Activated CD4-positive, alpha-beta T cell treated with anti-CD3 and anti-CD28 coated beads for 1 hour (primary cell): ENCODE results near the gene MOCS3.

ENCODE experiments used
- DNase-seq: peaks from one replicate; pipeline ENCODE4 v3.0.0-alpha.2; 2020

The MOCS3 gene

DNA sequence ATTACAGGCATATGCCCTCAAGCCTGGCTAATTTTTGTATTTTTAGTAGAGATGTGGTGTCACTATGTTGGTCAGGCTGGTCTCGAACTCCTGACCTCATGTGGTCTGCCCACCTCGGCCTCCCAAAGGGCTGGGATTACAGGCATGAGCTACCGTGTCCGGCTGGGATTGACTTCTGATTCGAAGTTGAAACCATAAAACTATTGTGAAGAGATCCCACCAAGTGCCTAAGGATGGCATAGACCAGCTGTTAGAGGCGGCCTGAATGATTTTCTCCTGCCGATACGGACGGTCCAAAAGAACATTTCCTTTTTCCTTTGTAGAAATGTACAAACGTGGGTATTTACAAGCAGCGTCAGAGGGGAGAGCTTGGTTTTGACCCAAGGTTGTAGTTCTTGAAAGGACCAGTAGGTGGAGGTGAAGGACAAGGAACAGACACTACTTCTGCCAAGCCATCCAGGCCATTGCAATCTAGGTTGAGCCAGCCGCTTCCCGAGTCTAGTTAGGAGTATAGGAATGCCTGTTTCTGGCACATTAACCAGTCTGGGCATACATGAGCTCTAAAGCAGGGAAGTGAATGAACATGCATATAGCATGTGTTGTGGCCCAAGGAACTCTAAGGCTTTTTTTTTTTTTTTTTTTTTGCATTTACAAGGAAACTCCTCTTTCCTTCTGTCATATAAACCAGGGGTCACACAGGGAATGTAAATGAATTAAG lies 29.0 kb downstream of the MOCS3 start:
- DNase-seq: peak; percentile 23

DNA sequence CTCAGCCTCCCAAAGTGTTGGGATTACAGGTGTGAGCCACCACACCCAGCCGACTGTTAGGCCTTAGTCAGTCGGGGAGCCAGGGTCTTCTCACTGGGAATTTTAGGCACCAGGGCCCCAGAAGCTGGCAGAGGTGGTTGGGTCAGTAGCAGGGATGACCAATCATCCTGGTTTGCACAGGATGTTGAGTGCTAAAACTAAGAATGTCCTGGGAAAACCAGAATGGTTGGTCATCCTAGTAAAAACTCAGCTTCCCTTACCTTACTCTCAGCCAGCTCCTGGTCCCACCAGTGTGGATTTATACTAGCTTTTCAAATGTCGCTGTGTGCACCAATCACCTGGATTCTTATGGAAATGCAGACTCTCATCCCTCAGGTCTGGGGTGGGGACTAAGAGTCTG lies 32.5 kb downstream of the MOCS3 start:
- DNase-seq: no peak

DNA sequence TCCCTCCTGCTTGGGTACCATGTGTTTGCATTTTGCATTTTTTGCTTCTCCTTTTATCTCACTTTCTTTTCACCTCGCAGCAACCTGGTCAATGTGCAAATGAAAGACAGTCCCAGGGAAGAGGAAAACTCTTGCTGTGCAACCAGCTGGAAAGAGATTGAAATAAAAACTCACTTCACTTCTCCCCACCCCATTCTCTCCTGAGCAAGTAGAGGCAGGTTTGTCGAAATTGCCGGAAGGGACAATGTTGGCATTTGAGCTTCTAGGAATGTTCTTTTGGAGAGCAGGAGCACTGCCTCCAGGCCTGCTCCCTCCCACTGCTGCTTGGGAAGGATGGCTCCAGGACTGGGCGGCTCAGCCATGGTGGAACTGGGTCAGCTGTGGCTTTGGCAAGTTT lies 33.7 kb downstream of the MOCS3 start:
- no peak for DNase-seq

DNA sequence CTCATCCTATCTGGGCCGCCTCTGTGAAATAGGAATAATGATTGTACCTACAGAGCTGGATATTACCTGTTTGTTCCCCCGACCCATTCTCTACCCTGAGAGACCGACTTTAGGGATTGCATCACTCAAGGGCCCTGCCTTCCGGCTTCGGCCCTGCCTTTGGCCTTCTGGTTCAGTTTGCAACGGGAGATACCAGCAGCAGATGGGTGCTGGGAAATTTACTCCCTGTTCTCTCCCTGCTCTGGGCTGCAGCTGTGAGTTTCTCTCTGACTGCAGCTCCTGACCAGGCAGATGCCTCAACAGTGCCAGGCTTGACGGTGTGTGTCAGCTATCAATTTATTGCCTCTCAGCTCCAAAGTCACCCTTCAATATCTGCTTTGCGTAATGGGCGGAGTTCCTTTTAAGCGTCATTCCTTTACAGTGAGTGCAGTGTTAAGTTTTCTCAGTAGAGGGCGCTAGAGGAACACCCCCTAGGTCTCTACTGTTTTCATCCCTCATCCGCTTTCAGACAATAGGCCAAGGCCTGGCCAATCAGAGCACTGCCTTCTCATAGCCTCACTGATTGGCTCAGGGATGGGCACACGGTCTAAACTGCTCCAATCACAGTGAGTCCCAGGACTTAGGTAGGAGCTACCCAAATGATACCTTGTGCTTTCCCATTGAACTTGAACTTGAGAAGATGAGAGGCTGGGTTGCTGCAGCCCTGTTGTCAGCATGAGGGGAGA lies 34.3 kb downstream of the MOCS3 start:
- no peak for DNase-seq

DNA sequence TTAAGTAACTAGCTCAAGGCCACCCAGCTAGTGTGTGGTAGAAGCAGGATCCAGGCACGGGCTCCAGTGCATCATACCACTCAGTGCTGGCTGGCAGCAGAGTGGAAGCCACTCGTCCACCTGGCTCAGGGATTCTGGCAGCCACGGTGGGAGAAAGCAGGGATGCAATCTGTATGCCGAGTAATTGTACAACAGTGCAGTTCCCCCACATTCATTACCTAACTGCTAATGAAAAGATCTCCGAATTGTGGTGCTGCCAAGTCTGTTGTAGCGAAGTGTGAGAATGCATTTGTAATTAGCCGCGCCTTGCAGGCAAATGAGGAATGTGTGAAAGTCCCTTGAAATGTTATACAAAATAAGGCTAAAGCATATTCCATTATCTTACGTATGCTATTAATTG lies 35.3 kb downstream of the MOCS3 start:
- no peak for DNase-seq

DNA sequence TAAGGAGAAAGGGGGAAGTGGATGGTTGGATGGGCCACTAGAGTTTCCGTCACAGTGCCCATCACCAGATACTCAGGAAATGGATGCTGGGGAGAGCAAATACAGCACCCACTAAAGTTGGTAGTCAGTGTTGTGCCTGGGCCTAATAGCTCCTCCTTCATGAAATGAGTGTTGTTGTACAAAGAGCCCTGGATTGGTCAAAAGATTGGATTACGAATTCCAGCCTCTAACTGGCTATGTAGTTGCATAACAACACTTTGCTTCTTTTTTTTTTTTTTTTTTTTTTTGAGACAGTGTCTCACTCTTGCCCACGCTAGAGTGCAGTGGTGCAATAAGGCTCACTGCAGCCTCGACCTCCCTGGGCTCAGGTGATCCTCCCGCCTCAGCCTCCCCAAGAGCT lies 36.9 kb downstream of the MOCS3 start:
- DNase-seq: no peak

DNA sequence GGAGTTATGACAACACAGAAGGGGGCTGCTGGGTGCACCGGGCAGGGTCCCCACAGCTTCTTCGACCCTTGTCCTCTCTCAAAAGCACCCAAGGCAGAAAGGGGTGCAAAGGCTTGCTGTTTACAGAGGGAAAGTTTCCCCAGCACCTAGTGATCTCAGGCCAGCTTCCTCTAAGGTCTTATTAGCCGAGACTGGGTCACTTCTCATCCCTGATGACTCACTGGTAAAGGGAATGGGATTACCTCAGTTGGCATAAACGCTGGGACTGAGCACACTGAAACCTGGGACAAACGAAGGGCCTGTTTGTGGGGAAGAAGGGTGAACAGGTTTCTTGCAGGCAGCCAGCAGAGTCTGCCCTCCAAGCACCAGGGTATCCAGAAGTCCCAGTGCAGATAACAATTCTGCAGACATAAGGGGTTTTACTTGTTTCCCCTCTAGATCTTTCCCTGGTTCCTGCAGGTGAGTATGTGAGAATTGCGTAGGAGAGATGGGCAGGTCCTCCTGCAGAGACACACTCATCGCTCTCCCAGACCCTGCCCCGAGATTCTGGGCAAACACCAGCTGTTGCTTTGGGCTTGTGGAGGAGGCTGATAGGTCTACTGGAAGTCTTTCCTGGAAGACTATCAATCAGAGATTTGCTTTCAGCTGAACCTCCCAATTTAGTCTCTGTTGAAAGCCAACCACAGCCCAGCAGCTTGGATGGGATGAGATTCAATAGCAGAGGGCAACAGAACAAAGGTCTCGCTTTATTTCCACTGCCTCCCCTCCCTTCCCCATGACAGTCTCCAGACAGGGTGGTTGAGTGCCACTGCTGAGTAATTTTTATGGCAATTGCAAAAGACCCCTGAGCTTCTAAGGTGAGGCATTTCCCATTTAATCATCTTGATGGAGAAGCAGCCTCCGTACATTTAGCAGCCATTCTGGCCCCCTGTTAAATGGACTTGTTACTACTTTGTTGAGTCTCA lies 38.6 kb downstream of the MOCS3 start:
- DNase-seq: no peak

DNA sequence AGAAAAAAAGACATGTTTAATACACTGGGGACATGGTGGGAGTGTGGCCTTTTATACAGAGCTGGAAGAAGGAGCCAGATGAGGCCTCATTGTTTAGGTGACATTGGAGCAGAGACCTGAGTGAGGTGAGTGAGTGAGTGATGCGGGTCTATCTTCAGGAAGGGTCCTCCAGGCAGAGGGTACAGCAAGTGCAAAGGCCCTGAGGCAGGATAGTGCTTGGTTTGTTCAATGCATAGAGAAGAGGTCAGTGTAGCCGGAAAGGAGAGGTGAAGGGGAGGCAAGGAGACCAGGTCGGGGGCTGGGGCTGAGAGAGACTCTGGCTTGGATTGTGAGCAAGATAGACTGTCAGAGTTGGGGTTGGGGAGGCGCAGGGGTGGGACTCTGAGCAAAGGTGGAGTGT lies 40.7 kb downstream of the MOCS3 start:
- DNase-seq: no peak

DNA sequence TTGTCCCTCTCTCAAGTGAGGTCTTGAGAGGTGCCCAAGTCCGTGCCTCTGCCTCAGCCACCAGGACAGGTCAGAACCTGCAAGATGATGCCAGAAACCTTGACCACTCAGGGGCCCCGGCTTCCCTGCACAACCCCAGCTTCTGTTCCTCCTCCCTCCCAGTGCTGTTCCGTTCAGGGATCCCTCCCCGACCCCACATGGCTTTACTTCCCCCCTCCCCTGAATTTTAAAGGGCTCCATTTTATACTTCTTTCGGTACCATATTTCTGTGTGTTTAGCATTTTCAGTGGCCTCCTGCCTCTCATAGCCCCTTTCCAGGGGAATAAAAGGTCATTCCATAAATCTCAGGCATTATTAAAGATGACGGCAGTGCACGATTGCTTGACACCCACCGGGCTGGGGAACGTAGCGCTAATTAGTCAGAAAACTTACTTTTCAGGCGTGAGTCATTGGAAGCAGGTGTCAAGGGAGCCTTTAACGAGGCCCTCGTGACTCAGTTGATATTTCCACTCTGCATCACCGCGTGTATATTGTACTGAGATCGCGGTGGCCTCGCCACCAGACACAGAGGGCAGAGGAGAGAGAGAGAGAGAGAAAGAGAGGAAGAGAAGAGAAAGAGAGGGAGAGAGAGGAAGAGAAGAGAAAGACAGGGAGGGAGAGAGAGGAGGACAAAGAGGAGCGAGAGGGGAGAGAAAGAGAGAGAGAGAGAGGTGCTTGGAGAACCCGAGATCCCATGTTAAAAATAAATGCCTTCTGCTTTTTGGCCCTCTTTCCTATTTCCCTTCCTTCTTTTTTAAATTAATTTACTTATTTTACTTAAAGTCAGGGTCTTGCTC lies 43.0 kb downstream of the MOCS3 start:
- DNase-seq: no peak

DNA sequence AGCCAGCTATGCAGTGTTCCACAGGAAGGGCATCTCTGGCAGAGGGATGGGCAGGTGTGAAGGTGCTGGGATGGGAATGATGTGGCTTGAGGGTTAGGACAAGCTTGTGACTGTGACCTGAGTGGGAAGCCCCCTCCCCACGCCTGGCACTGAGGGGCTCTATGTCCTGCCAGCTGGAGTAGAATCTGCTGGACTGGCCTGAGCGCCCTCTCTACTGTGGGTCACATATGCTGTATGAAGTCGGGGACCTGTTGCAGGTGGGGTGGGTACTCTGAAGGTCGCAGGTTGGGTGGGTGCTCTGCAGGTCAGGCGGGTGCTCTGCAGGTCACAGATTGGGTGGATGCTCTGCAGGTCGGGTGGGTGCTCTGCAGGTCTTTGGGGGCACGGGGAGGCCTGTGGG lies 44.0 kb downstream of the MOCS3 start:
- no peak for DNase-seq

DNA sequence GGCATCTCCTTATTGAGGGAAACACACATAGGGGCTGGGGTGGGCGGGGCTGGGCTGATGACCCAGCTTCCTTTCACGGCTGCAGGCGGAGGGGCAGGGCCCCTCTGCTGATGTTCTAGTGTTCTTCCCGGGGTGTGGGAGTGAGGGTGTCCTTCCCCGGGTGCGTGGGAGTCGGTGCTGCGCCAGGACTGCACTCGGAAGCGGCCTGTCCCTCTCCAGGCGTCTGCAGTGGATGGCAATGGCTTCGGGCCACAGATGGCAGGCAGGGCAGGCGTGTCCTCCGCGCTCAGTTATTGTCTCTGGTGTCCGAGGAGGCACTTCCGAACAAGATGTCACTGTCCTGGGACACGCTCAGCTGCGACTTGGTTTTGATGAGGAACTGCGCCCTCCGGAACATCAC lies 45.1 kb downstream of the MOCS3 start:
- no peak for DNase-seq

DNA sequence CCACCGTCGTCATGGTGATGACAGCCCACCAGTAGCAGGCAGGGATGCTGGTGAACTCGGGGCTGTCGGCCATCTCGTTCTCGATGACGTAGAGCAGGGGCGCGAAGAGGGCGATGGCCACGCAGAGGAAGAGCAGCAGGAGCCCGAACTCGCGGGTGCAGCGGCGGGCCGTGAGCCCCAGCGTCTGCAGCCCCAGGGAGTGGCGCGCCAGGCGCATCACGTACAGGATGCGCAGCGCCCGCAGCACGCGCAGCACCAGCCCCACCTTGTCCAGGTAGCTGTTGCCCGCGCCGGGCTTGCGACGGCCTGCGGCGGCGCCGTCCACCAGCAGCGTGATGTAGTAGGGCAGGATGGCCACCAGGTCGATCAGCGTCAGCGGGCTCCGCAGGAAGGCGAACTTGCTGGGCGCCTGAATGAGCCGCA lies 45.7 kb downstream of the MOCS3 start:
- no peak for DNase-seq

DNA sequence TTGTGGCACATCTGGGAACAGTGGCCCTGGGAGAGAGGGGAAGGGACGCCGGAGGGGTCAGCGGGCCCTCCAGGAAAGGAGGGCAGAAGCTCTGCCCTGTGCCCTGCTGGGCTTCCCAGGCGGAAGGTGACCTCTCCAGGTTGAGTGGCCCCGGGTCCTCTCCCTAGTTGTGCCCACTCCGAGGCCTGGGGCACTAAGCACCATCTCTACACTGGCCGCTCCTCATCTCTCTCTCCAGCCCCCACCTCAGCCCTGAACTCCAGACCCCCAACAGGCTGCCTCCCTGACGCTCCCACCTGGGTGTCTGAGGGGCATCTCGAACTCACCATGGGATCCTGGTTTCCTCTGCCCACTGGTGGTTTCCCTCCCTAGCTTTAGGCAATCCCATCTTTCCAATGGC lies 46.2 kb downstream of the MOCS3 start:
- no peak for DNase-seq

DNA sequence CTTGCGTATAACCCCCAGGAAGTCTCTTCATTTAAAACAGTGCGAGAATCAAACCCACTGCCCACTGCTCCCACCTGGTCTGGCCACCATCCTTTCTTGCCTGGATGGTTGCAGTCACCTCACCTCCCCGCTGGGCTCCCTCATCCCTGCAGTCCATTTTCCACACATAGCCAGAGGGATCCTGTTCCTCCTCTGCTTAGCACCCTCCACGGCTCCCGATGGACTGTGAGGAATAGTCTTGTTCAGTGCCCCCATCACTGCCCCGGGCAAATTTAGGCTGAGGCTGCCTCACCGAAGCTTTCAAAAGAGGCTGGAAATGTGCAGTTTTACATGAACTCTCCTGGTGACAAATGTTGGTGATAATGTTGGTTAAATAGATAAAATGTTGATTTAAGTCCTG lies 46.6 kb downstream of the MOCS3 start:
- no peak for DNase-seq

DNA sequence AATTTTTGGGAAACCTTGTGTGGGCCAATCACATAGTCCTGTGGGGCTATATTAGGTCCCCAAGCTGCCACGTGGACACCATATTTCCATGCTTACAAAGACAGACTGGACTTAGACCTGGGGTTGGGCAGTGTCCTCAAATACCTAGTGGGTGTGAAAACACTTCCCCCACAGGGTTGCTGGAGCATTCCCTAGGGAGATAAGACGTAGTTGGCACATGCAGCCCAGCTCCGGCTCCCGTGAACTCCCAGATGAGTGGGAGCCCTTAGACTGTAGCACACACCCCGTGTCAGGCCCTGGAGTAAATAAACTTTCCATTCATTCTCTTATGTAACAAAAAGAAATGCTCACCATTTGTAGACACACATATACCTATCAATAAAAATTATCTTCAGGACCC lies 50.1 kb downstream of the MOCS3 start:
- no peak for DNase-seq

DNA sequence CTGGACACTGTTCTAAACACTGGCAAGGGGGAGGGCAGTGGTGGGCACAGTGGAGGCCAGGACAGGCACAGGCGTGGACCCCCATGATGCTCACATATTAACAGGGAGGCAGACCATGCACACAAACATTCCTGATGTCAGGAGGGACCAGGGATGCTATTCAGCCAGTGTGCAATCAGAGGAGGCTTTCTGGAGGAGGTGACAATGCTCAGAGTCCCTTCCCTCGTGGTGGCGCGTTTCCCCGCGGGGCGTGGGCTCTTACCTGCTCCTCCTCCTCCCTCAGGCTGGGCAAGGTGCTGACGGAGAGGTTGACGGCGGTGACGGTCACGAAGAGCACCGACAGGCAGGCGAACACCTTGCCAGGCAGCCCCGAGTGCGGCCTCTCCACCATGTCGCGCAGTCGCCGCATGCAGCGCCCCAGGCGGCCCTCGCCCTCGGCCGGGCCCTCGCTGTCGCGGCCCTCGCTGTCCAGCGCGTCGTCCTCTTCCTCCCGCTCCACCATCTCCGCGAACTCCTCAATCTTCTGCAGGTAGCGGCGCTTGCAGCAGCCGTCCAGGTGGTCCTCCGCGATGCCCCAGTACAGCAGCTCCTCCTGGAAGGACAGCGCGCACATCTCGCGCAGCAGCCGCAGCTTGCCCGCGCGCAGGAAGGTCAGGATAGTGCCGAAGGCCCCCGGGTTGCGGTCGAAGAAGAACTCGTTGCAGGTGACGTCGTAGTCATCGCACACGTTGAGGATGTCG lies 50.9 kb downstream of the MOCS3 start:
- no peak for DNase-seq

DNA sequence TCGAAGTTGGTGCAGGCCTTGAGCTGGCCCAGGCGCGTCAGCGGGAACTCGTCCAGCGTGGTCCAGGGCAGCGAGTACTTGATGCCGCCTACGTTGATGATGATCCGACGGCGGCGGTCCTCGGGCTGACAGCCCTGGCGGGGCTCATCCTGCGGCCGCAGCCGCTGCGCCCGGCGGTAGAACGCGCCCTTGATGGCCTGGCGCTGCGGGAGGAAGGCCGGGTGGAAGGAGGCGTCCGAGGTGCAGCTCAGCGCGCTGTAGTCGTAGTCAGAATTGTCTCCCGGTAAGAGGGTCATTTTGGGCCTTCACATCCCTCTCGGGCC lies 51.4 kb downstream of the MOCS3 start:
- no peak for DNase-seq

DNA sequence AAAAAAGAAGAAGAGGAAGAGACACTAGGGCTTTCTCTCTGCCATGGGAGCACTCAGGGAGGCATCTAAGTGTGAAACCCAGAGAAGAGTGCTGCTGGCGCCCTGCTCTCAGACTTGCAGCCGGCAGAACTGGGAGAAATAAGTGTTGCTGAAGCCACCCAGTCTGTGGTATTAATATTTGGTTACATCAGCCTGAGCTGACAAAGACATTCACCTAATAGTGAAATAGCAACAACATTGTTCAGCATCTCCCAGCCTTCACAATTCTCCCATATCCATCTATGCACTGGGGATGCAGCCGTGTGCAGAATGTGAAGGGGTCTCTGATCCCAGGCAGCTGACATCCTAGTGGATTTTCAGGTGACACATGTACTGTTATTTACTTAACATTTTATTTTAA lies 52.3 kb downstream of the MOCS3 start:
- no peak for DNase-seq

DNA sequence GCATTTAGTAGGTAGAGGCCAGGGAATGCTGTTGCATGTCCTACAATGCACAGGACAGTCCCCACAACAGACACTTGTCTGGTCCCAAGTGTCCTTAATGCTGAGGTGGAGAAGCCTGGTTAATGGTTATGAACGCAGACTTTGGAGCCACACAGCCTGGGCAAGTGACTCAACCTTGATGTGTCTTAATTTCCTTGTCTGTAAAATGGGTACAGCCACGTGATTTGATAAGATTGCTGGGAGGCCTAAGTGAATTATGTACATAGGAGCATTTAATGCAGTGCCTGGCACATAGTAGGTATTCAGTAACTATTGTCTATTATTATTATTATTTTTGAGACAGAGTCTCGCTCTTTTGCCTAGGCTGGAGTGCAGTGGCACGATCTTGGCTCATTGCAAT lies 52.9 kb downstream of the MOCS3 start:
- DNase-seq: no peak

DNA sequence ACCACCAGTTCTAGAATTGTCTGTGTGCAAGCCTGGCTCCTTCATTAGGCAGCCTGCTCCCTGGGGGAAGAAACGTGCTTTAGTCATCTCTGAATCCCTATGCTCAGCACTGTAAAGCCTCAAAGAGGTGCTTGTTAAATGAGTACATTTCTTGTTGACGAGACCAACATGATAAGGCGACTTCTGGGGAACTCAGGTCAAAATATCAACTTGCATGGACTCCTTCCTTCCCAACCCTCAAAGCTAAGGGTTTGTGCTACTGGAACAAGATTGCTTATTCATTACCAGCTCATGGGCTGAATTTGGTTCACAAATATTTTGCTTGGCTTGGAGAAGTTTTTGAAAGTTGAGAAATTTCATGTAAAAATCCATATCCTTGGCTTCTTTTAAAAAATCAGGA lies 53.7 kb downstream of the MOCS3 start:
- no peak for DNase-seq
